Cardiac septum (tissue), 1 donor: ENCODE results near the gene GPA33. TPM values are rescaled to one million over a fixed set of nuclear protein-coding genes. Genes with fewer than 3 reads are reported as not detected.

Experiments
- DNase-seq: peaks from one replicate; pipeline ENCODE4 v3.0.0-alpha.2; 2020; ENCODE audit warnings: low spot score
- intact Hi-C: fragments of 100-400 bp; cut with DNase I; formaldehyde crosslinking; loops from one replicate; pipeline ENCODE4 v1.14.0; 2022
- long read RNA-seq: library from polyadenylated mRNA; unstranded; transcript quantifications from one replicate; pipeline ENCODE4 v2.0.0, GENCODE V29; 2021
- total RNA-seq: library from RNA; stranded (reverse); fragmentation: NEBNext Ultra II Directional; extraction: Animal tissue kit (Norgen Biotek cat#: 25700); gene quantifications from one replicate; pipeline ENCODE4 v1.2.1, GENCODE V29; 2021
- donor health status: DM: no; HTN: no; CAD: no.

The GPA33 gene
- 2.7 TPM for total RNA-seq
- long read RNA-seq, partial matches to known transcripts, result 1 of 29 reads
- long read RNA-seq, other reads (novel, unspliced or antisense), result 28 of 29 reads

- intact Hi-C loops, result no loop called here
- no peak for DNase-seq
Observed at GRCh38 chr1:167090314-167090942, at the start of gene GPA33. GPA33 (minus strand) TSS chr1:167090377; CDS start chr1:167090287, 90 bp downstream.

GRCh38 chr1:167138703-167139102 is 48.5 kb upstream of the GPA33 start:
- intact Hi-C loops, result no loop called here
- no peak for DNase-seq

GRCh38 chr1:167137793-167138510 is 47.8 kb upstream of the GPA33 start:
- no peak for DNase-seq
- intact Hi-C loops, result no loop called here

- DNase-seq, result no peak
- intact Hi-C loops, result no loop called here
Observed at GRCh38 chr1:167137332-167137781, 47.2 kb upstream of the GPA33 start.

- intact Hi-C loops, result no loop called here
- DNase-seq, result no peak
Observed at GRCh38 chr1:167136806-167137205, 46.6 kb upstream of the GPA33 start.

- intact Hi-C loops, result no loop called here
- no peak for DNase-seq
Observed at GRCh38 chr1:167136191-167136614, 46.0 kb upstream of the GPA33 start.

- intact Hi-C loops, result no loop called here
Observed at GRCh38 chr1:167135281-167135840, 45.2 kb upstream of the GPA33 start.

GRCh38 chr1:167132301-167133010 is 42.3 kb upstream of the GPA33 start:
- no peak for DNase-seq
- intact Hi-C loops, result no loop called here

More at GRCh38 chr1:167135281-167135840, 45.2 kb upstream of the GPA33 start:
- DNase-seq, result no peak

- intact Hi-C loops, result no loop called here
- no peak for DNase-seq
Observed at GRCh38 chr1:167130829-167131510, 40.8 kb upstream of the GPA33 start.

- no peak for DNase-seq
- intact Hi-C loops, result loop anchor here (5.0 kb wide), 1 partner anchor 61 kb away; no protein-coding TSS in a partner anchor
Observed at GRCh38 chr1:167128261-167129227, 38.4 kb upstream of the GPA33 start.

GRCh38 chr1:167127661-167128060 is 37.5 kb upstream of the GPA33 start:
- intact Hi-C loops, result loop anchor here (5.0 kb wide), 1 partner anchor 60 kb away; no protein-coding TSS in a partner anchor

GRCh38 chr1:167127236-167127635 is 37.1 kb upstream of the GPA33 start:
- DNase-seq, result no peak
- intact Hi-C loops, result loop anchor here (5.0 kb wide), 1 partner anchor 60 kb away; no protein-coding TSS in a partner anchor

More at GRCh38 chr1:167127661-167128060, 37.5 kb upstream of the GPA33 start:
- DNase-seq, result no peak

GRCh38 chr1:167126811-167127210 is 36.6 kb upstream of the GPA33 start:
- intact Hi-C loops, result loop anchor here (5.0 kb wide), 1 partner anchor 60 kb away; no protein-coding TSS in a partner anchor

GRCh38 chr1:167126317-167126716 is 36.1 kb upstream of the GPA33 start:
- DNase-seq, result no peak

More at GRCh38 chr1:167126811-167127210, 36.6 kb upstream of the GPA33 start:
- no peak for DNase-seq

GRCh38 chr1:167122568-167122967 is 32.4 kb upstream of the GPA33 start:
- intact Hi-C loops, result no loop called here
- DNase-seq, result no peak

More at GRCh38 chr1:167126317-167126716, 36.1 kb upstream of the GPA33 start:
- intact Hi-C loops, result loop anchor here (5.0 kb wide), 1 partner anchor 59 kb away; no protein-coding TSS in a partner anchor

GRCh38 chr1:167122121-167122480 is 31.9 kb upstream of the GPA33 start:
- intact Hi-C loops, result no loop called here

GRCh38 chr1:167121375-167122120 is 31.4 kb upstream of the GPA33 start:
- intact Hi-C loops, result no loop called here
- peak; percentile 81 for DNase-seq

More at GRCh38 chr1:167122121-167122480, 31.9 kb upstream of the GPA33 start:
- no peak for DNase-seq
